ENCODE data around the gene CAPN11.
"Not testable (repeated sequence)": the region's sequence is repeated elsewhere in the genome, so short reads cannot be mapped to it uniquely, and the experiment has no call there.

Gene CAPN11

GRCh38 chr6:44181784-44182183, 23.2 kb downstream of the CAPN11 start:
- DNase-seq (ENCODE audit: low read depth in 2 of 2), result not testable (repeated sequence)

- DNase-seq (ENCODE audit: low read depth in 2 of 2), result no peak
Observed at GRCh38 chr6:44182911-44183390, 24.3 kb downstream of the CAPN11 start.

- DNase-seq (ENCODE audit: low read depth in 2 of 2), result no peak
Observed at GRCh38 chr6:44183783-44184182, 25.2 kb downstream of the CAPN11 start.

- not testable (repeated sequence) for DNase-seq (ENCODE audit: low read depth in 2 of 2)
Observed at GRCh38 chr6:44185356-44185755, 26.7 kb downstream of the CAPN11 start.

- DNase-seq (ENCODE audit: low read depth in 2 of 2), result no peak
Observed at GRCh38 chr6:44185953-44186634, 27.5 kb downstream of the CAPN11 start.

GRCh38 chr6:44186635-44187025, 28.0 kb downstream of the CAPN11 start:
- no peak for DNase-seq (ENCODE audit: low read depth in 2 of 2)

- no peak for DNase-seq (ENCODE audit: low read depth in 2 of 2)
Observed at GRCh38 chr6:44188819-44189218, 30.2 kb downstream of the CAPN11 start.

GRCh38 chr6:44189257-44189656, 30.6 kb downstream of the CAPN11 start:
- no peak for DNase-seq (ENCODE audit: low read depth in 2 of 2)

- DNase-seq (ENCODE audit: low read depth in 2 of 2), result no peak
Observed at GRCh38 chr6:44190715-44191114, 32.1 kb downstream of the CAPN11 start.

GRCh38 chr6:44192428-44193041, 33.9 kb downstream of the CAPN11 start:
- no peak for DNase-seq (ENCODE audit: low read depth in 2 of 2)

GRCh38 chr6:44193307-44193910, 34.8 kb downstream of the CAPN11 start:
- DNase-seq (ENCODE audit: low read depth in 2 of 2), result no peak

GRCh38 chr6:44194326-44194725, 35.7 kb downstream of the CAPN11 start:
- no peak for DNase-seq (ENCODE audit: low read depth in 2 of 2)

GRCh38 chr6:44196351-44196750, 37.7 kb downstream of the CAPN11 start:
- not testable (repeated sequence) for DNase-seq (ENCODE audit: low read depth in 2 of 2)

- no peak for DNase-seq (ENCODE audit: low read depth in 2 of 2)
Observed at GRCh38 chr6:44198684-44199083, 40.1 kb downstream of the CAPN11 start.

- DNase-seq (ENCODE audit: low read depth in 2 of 2), result no peak
Observed at GRCh38 chr6:44199883-44200282, 41.3 kb downstream of the CAPN11 start.

GRCh38 chr6:44201200-44201599, 42.6 kb downstream of the CAPN11 start:
- no peak for DNase-seq (ENCODE audit: low read depth in 2 of 2)

- DNase-seq (ENCODE audit: low read depth in 2 of 2), result no peak
Observed at GRCh38 chr6:44201638-44202303, 43.2 kb downstream of the CAPN11 start.

GRCh38 chr6:44202332-44202971, 43.8 kb downstream of the CAPN11 start:
- DNase-seq (ENCODE audit: low read depth in 2 of 2), result no peak

- DNase-seq (ENCODE audit: low read depth in 2 of 2), result no peak
Observed at GRCh38 chr6:44202972-44203750, 44.5 kb downstream of the CAPN11 start.

- no peak for DNase-seq (ENCODE audit: low read depth in 2 of 2)
Observed at GRCh38 chr6:44203955-44204354, 45.3 kb downstream of the CAPN11 start.

GRCh38 chr6:44207966-44208365, 49.3 kb downstream of the CAPN11 start:
- no peak for DNase-seq (ENCODE audit: low read depth in 2 of 2)

Measured in stimulated activated CD8-positive, alpha-beta memory T cell treated with anti-CD3 and anti-CD28 coated beads, Interleukin-2, amount 100 ng/mL, for 48 hours (primary cell).